GM21381 (cell line): Measurements from ENCODE around the gene SLC9A9.

Source experiments
- ATAC-seq: cut with Tn5 transposase; IDR thresholded peaks from one replicate; pipeline ENCODE4 v1.9.1; 2021; ENCODE audit warnings: mild to moderate bottlenecking, moderate library complexity; ENCODE audit not compliant: unreplicated experiment

SLC9A9 gene

GRCh38 chr3:143235614-143236204 lies 612.6 kb downstream of the SLC9A9 start:
- ATAC-seq: no peak

GRCh38 chr3:143234526-143234925 lies 613.7 kb downstream of the SLC9A9 start:
- no peak for ATAC-seq

- ATAC-seq: no peak
Measured at GRCh38 chr3:143232981-143233380, 615.3 kb downstream of the SLC9A9 start.

- ATAC-seq: no peak
Measured at GRCh38 chr3:143228405-143228804, 619.9 kb downstream of the SLC9A9 start.

- ATAC-seq: no peak
Measured at GRCh38 chr3:143226678-143227291, 621.5 kb downstream of the SLC9A9 start.

- ATAC-seq: no peak
Measured at GRCh38 chr3:143224716-143225115, 623.6 kb downstream of the SLC9A9 start.

- no peak for ATAC-seq
Measured at GRCh38 chr3:143222981-143223380, 625.3 kb downstream of the SLC9A9 start.

GRCh38 chr3:143222505-143222904 lies 625.8 kb downstream of the SLC9A9 start:
- no peak for ATAC-seq

- ATAC-seq: no peak
Measured at GRCh38 chr3:143221446-143221845, 626.8 kb downstream of the SLC9A9 start.

GRCh38 chr3:143220741-143221140 lies 627.5 kb downstream of the SLC9A9 start:
- ATAC-seq: no peak

- no peak for ATAC-seq
Measured at GRCh38 chr3:143218166-143218835, 630.0 kb downstream of the SLC9A9 start.

- ATAC-seq: no peak
Measured at GRCh38 chr3:143217283-143217682, 631.0 kb downstream of the SLC9A9 start.

- no peak for ATAC-seq
Measured at GRCh38 chr3:143216709-143217182, 631.5 kb downstream of the SLC9A9 start.
